HepG2 (cell line): ENCODE results near the gene ETV6. TPM values are rescaled to one million over a fixed set of nuclear protein-coding genes. Genes with fewer than 3 reads are reported as not detected.

Experiments used
- ATAC-seq: fragments of 200-7000 bp; cut with Tn5 transposase; 3 replicates; pipeline ENCODE4 v1.9.1; 2020; ENCODE audit warnings: mild to moderate bottlenecking, moderate library complexity
- BruUV-seq: library from RNA; stranded (reverse); fragments of 400-500 nt; replicated peaks from 2 replicates; lab custom pipeline; 2021; lab: Mats Ljungman, UMichigan
- CTCF ChIA-PET: fragments of 300-600 bp; formaldehyde crosslinking; extraction: SDS; loops from one replicate; lab custom pipeline; 2021; ENCODE audit warnings: low total read pairs, inconsistent platforms, low intra/inter-chr PET ratio; lab: Yijun Ruan, JAX
- POLR2A ChIA-PET: fragments of 350-600 bp; sonication (Branson Sonifier 250); formaldehyde crosslinking; loops from one replicate; lab custom pipeline; 2020; ENCODE audit warnings: antibody characterized with exemption, inconsistent platforms; lab: Yijun Ruan, JAX
- DNase-seq: peaks from one replicate; pipeline ENCODE4 v3.0.0-alpha.2; 2015; ENCODE audit warnings: low spot score
- FAIRE-seq: peaks from 3 replicates; lab custom pipeline; 2011; peaks lifted over from hg19 to GRCh38; lab: Jason Lieb, UNC
- H2AFZ ChIP-seq: one replicate; pipeline ENCODE4 v1.6.1; 2011; ENCODE audit warnings: low read length, inconsistent platforms
- H3K27ac ChIP-seq: fragments of 300-600 bp; 3 replicates; pipeline ENCODE4 v1.8.0; 2011; ENCODE audit warnings: mixed run types, mild to moderate bottlenecking, mixed read lengths, low read length, inconsistent platforms; ENCODE audit not compliant: insufficient read depth; ENCODE audit errors: extremely low read length
- H3K27me3 ChIP-seq, 2 experiments: fragments of 200-600 bp in 1 of 2; 2 replicates in 1 of 2; 3 replicates in 1 of 2; pipeline versions ENCODE4 v1.6.0 to v1.8.0; 2011; ENCODE audit warnings: low read length in 2 of 2, mild to moderate bottlenecking in 2 of 2, moderate library complexity in 2 of 2, inconsistent platforms in 1 of 2; ENCODE audit not compliant: insufficient read depth in 2 of 2, control insufficient read depth in 1 of 2
- H3K36me3 ChIP-seq, 2 experiments: fragments of 200-600 bp in 1 of 2; replicated peaks in 1 of 2; 2 replicates in 1 of 2; 3 replicates in 1 of 2; pipeline versions ENCODE4 v1.5.1 to v1.8.0; 2011; ENCODE audit warnings: low read length in 2 of 2, inconsistent platforms in 1 of 2; ENCODE audit not compliant: insufficient read depth in 2 of 2, control insufficient read depth in 1 of 2
- H3K4me1 ChIP-seq: 2 replicates; pipeline ENCODE4 v1.5.1; 2012; ENCODE audit warnings: low read length, inconsistent platforms; ENCODE audit not compliant: insufficient read depth
- H3K4me2 ChIP-seq: 2 replicates; pipeline ENCODE4 v1.6.0; 2011; ENCODE audit warnings: low read depth, low read length, inconsistent platforms
- H3K4me3 ChIP-seq, 3 experiments: fragments of 200-600 bp in 1 of 3; sonication (generic), shearing (Covaris generic) in 1 of 3; replicated peaks in 1 of 3; 2 replicates each; pipeline ENCODE4 v1.5.1; 2011 to 2016; ENCODE audit warnings: low read length in 3 of 3, inconsistent platforms in 2 of 3, low read depth in 2 of 3, mild to moderate bottlenecking in 2 of 3, control low read depth in 1 of 3, mixed read lengths in 1 of 3; ENCODE audit not compliant: insufficient read depth in 1 of 3
- H3K79me2 ChIP-seq: one replicate; pipeline ENCODE4 v1.6.1; 2011; ENCODE audit warnings: low read length, inconsistent platforms; ENCODE audit not compliant: insufficient read depth
- H3K9ac ChIP-seq: 2 replicates; pipeline ENCODE4 v1.6.0; 2011; ENCODE audit warnings: mild to moderate bottlenecking, low read depth, low read length, inconsistent platforms; ENCODE audit not compliant: insufficient read depth
- H3K9me3 ChIP-seq: 2 replicates; pipeline ENCODE4 v1.5.1; 2012; ENCODE audit warnings: mild to moderate bottlenecking, low read length
- H4K20me1 ChIP-seq: 2 replicates; pipeline ENCODE4 v1.6.0; 2011; ENCODE audit warnings: inconsistent platforms, mild to moderate bottlenecking, low read length, moderate library complexity; ENCODE audit not compliant: insufficient read depth
- MTF2 ChIP-seq: sonication (generic); formaldehyde crosslinking; IDR thresholded peaks from 2 replicates; pipeline ENCODE4 v1.5.0; 2020; ENCODE audit warnings: missing genetic modification reagents, borderline replicate concordance
- NONO ChIP-seq, 2 experiments: fragments of 450-650 bp in 1 of 2; sonication (generic) in 1 of 2; formaldehyde crosslinking in 1 of 2; IDR thresholded peaks in 1 of 2; conservative IDR thresholded peaks in 1 of 2; 2 replicates each; pipeline versions ENCODE4 v1.6.1 to v1.8.0; 2017 to 2022; ENCODE audit warnings: mild to moderate bottlenecking in 1 of 2, missing genetic modification reagents in 1 of 2, moderate library complexity in 1 of 2
- TAF1 ChIP-seq: sonication (generic); formaldehyde crosslinking; IDR thresholded peaks from 2 replicates; pipeline ENCODE4 v1.4.0; 2020; ENCODE audit warnings: missing genetic modification reagents
- TFE3 ChIP-seq: IDR thresholded peaks from 2 replicates; pipeline ENCODE4 v1.6.1; 2016
- TP53 ChIP-seq: sonication (generic); formaldehyde crosslinking; conservative IDR thresholded peaks from 2 replicates; pipeline ENCODE4 v1.4.0; 2020; ENCODE audit warnings: missing genetic modification reagents
- YEATS4 ChIP-seq: sonication (generic); formaldehyde crosslinking; IDR thresholded peaks from 2 replicates; pipeline ENCODE4 v1.4.0; 2020; ENCODE audit warnings: missing genetic modification reagents, borderline replicate concordance
- ZHX1 ChIP-seq: sonication (generic); formaldehyde crosslinking; IDR thresholded peaks from 2 replicates; pipeline ENCODE4 v1.8.1; 2022; ENCODE audit warnings: low read depth, mild to moderate bottlenecking, missing genetic modification reagents
- ZNF383 ChIP-seq: sonication (generic); formaldehyde crosslinking; IDR thresholded peaks from 2 replicates; pipeline ENCODE4 v1.4.0; 2020; ENCODE audit warnings: missing genetic modification reagents, mild to moderate bottlenecking, borderline replicate concordance
- ZNF839 ChIP-seq: sonication (generic); formaldehyde crosslinking; IDR thresholded peaks from 2 replicates; pipeline ENCODE4 v1.4.0; 2020; ENCODE audit warnings: missing genetic modification reagents, mild to moderate bottlenecking, borderline replicate concordance
- WGBS: methylation state at CpG from one replicate; pipeline ENCODE4 v1.1.6; 2017; ENCODE audit warnings: low lambda C conversion rate; 5-methylcytosine and 5-hydroxymethylcytosine counted together
- in situ Hi-C: cut with HindIII; loops from 2 replicates; pipeline ENCODE4 v1.10.0; 2017; ENCODE audit warnings: low pct_unique_long_range_greater_than_20kb; ENCODE audit not compliant: extremely low pct_ligation_motif_present
- intact Hi-C: fragments of 100-400 bp; cut with micrococcal nuclease; formaldehyde crosslinking; loops from one replicate; pipeline ENCODE4 v1.10.0; 2022; ENCODE audit not compliant: unreplicated experiment
- polyA plus RNA-seq, 8 experiments: library from polyadenylated mRNA; depleted of rRNA in 3 of 8; stranded (reverse) in 7 of 8; unstranded in 1 of 8; fragments of >200 nt; fragmentation: Illumina TruSeq in 4 of 8; extraction: Trizol in 4 of 8; gene quantifications; 2 replicates each; pipeline versions ENCODE4 v1.2.1 to v1.2.3, GENCODE V29; 2011 to 2016; ENCODE audit warnings: low read depth in 4 of 8, missing spikeins in 1 of 8, mixed read lengths in 1 of 8; ENCODE audit not compliant: insufficient read depth in 1 of 8
- total RNA-seq, 5 experiments: library from RNA; depleted of rRNA; stranded (reverse); fragments of >200 nt; fragmentation: Illumina TruSeq; extraction: Trizol; gene quantifications; 2 replicates each; pipeline ENCODE4 v1.2.3, GENCODE V29; 2016; ENCODE audit warnings: low read depth in 1 of 5
- TF ChIP-seq, protein P1 (sequence below): sonication (generic); formaldehyde crosslinking; IDR thresholded peaks from 2 replicates; pipeline ENCODE4 v1.5.1; 2020; ENCODE audit warnings: missing genetic modification reagents, mild to moderate bottlenecking, borderline replicate concordance
- TF ChIP-seq, protein P2 (sequence below), 2 experiments: IDR thresholded peaks; 2 replicates each; pipeline ENCODE4 v1.6.1; 2011 to 2012; ENCODE audit warnings: low read length in 2 of 2, borderline replicate concordance in 1 of 2, low read depth in 1 of 2, mild to moderate bottlenecking in 1 of 2, moderate library complexity in 1 of 2

Gene ETV6
- total and polyA plus RNA-seq, 2 of the 13 experiments (the other 11 are each of a cell fraction or from before 2014, with no cell fraction given): 2.2 to 3.0 TPM

GRCh38 chr12:11927286-11927935 is 277.9 kb downstream of the ETV6 start:
- Histone ChIP-seq H3K4me1 (peaks cover 14% of the 10 kb centered on the region), H2AFZ (no peak overlapping the region), H3K79me2 (no peaks in the 10 kb centered on the region), H3K9ac (no peak overlapping the region), H3K27ac (no peak overlapping the region), H4K20me1 (no peaks in the 10 kb centered on the region)
- 47% methylated on average over 7 of the region's 15 CpGs for WGBS
- BruUV-seq: no TSS peak
- no peak for ATAC-seq
- ChIA-PET POLR2A (no interaction called here), CTCF (no interaction called here)
- intact Hi-C loops: no loop called here
- no peak for TF ChIP-seq TAF1
- no peak for TF ChIP-seq ZNF383
- TF ChIP-seq TP53 (CRISPR knock-in tag): no peak
- no peak for TF ChIP-seq ZNF839
- TF ChIP-seq MTF2 (CRISPR knock-in tag): no peak
- no peak for TF ChIP-seq ZHX1
- TF ChIP-seq, protein P1, sequence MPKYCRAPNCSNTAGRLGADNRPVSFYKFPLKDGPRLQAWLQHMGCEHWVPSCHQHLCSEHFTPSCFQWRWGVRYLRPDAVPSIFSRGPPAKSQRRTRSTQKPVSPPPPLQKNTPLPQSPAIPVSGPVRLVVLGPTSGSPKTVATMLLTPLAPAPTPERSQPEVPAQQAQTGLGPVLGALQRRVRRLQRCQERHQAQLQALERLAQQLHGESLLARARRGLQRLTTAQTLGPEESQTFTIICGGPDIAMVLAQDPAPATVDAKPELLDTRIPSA (CRISPR knock-in tag): no peak
- no peak for TF ChIP-seq NONO (IDR thresholded peaks at IDR 0.05)
- no peak for TF ChIP-seq NONO (CRISPR knock-in tag; conservative IDR thresholded peaks at IDR 0.05)
- no peak for TF ChIP-seq YEATS4 (CRISPR knock-in tag)
- TF ChIP-seq, protein P2, sequence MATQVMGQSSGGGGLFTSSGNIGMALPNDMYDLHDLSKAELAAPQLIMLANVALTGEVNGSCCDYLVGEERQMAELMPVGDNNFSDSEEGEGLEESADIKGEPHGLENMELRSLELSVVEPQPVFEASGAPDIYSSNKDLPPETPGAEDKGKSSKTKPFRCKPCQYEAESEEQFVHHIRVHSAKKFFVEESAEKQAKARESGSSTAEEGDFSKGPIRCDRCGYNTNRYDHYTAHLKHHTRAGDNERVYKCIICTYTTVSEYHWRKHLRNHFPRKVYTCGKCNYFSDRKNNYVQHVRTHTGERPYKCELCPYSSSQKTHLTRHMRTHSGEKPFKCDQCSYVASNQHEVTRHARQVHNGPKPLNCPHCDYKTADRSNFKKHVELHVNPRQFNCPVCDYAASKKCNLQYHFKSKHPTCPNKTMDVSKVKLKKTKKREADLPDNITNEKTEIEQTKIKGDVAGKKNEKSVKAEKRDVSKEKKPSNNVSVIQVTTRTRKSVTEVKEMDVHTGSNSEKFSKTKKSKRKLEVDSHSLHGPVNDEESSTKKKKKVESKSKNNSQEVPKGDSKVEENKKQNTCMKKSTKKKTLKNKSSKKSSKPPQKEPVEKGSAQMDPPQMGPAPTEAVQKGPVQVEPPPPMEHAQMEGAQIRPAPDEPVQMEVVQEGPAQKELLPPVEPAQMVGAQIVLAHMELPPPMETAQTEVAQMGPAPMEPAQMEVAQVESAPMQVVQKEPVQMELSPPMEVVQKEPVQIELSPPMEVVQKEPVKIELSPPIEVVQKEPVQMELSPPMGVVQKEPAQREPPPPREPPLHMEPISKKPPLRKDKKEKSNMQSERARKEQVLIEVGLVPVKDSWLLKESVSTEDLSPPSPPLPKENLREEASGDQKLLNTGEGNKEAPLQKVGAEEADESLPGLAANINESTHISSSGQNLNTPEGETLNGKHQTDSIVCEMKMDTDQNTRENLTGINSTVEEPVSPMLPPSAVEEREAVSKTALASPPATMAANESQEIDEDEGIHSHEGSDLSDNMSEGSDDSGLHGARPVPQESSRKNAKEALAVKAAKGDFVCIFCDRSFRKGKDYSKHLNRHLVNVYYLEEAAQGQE (IDR thresholded peaks at IDR 0.05; ENCODE audit: borderline replicate concordance in 1 of 2, low read depth in 1 of 2, low read length in 2 of 2): no peak
- no peak for TF ChIP-seq TFE3 (CRISPR knock-in tag)
- TF ChIP-seq, all 625 proteins: peak for 0
- Histone ChIP-seq H3K4me3 (no peak overlapping the region), H3K4me2 (no peak overlapping the region), H3K36me3 (no peaks in the 10 kb centered on the region), H3K9me3 (no peaks in the 10 kb centered on the region), H3K27me3 (peaks cover 0 to 8% of the 10 kb centered on the region in 2 experiments; a peak in 2 of 5 replicates)
- no peak for FAIRE-seq
- in situ Hi-C loops: no loop called here
- DNase-seq: no peak
